ENCODE measurements around the gene TTLL11.

The TTLL11 gene

DNA sequence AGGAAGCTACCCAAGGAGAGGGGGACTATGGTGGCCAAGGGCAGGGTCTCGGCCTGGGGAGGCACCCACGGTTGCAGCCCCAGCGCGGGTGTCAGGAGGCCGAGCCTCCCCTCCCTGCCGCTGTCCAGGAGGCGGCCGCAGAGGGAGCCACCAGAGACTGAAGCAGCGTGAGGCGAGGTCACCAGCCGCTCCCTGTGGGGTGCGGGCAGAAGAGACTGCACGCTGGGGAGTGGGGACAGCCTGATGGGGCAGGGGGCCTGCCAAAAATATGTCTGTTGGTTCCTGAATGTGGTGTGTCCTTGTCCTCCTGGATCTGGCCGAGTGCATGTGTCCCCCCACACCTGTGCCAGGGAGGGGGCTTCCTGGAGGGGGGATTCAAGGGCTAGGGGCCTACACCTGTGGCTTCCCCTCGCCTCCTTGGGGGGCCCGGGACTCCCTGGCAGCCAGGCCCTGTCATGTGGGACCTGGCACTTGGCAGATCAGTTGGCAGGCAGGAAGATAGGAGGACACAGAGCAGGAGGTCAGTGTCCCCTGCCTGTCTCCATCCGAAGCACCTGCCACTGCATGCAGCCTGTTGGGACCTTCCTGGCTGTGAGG is 310.5 kb downstream of the TTLL11 start:
- TF ChIP-seq, protein P1, sequence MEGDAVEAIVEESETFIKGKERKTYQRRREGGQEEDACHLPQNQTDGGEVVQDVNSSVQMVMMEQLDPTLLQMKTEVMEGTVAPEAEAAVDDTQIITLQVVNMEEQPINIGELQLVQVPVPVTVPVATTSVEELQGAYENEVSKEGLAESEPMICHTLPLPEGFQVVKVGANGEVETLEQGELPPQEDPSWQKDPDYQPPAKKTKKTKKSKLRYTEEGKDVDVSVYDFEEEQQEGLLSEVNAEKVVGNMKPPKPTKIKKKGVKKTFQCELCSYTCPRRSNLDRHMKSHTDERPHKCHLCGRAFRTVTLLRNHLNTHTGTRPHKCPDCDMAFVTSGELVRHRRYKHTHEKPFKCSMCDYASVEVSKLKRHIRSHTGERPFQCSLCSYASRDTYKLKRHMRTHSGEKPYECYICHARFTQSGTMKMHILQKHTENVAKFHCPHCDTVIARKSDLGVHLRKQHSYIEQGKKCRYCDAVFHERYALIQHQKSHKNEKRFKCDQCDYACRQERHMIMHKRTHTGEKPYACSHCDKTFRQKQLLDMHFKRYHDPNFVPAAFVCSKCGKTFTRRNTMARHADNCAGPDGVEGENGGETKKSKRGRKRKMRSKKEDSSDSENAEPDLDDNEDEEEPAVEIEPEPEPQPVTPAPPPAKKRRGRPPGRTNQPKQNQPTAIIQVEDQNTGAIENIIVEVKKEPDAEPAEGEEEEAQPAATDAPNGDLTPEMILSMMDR (IDR thresholded peaks at IDR 0.05): no peak
- no peaks in the 10 kb centered on the region for H3K9me3 ChIP-seq

DNA sequence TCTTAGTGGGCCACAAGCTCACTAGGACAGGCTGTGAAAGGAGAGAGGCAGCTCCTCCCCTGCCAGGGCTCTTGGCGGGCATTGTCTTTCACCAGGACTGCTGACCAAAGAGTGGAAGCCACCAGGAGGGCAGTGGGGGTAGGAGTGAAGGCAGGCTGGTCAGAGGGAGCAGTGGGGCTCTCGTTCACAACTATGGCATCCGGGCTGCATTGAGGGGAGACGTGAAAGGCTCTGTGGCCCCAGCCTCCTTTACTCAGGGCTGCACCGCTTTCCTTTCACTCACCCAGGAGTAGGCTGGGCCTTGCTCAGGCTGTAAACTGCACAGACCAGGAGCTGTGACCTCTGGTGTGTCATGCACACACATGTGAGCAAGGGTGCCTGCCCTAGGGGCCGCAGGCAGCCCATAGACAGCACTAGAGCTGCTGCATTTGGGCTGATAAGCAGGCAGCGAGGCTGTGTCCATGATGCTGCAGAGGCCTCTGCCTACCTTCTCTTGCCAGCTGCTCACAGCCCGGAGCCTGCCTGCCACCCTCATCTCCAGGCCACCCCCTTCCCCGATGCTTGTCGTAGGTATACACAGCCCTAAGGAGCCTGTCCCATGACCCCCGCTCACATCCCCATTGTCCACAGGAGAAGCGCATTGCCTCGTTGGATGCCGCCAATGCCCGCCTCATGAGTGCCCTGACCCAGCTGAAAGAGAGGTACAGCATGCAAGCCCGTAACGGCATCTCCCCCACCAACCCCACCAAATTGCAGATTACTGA is 311.2 kb downstream of the TTLL11 start:
- Histone ChIP-seq H3K4me1 (ENCODE audit: control insufficient read depth in 1 of 2, insufficient read depth in 1 of 2, low read depth in 1 of 2, low read length in 1 of 2) (no peaks in the 10 kb centered on the region), H3K4me3 (ENCODE audit: low read depth in 1 of 2, low read length in 1 of 2) (no peak overlapping the region), H3K9me3 (no peaks in the 10 kb centered on the region), H3K36me3 (no peaks in the 10 kb centered on the region), H3K27me3 (no peaks in the 10 kb centered on the region), H3K27ac (no peak overlapping the region)
- TF ChIP-seq, protein P1 (IDR thresholded peaks at IDR 0.05): no peak

More for the DNA sequence above, 310.5 kb downstream of the TTLL11 start:
- no peak overlapping the region for H3K4me3 ChIP-seq (ENCODE audit: low read depth in 1 of 2, low read length in 1 of 2)
- no peaks in the 10 kb centered on the region for H3K36me3 ChIP-seq
- no peak overlapping the region for H3K27ac ChIP-seq
- H3K27me3 ChIP-seq: peaks cover 4% of the 10 kb centered on the region
- H3K4me1 ChIP-seq (ENCODE audit: control insufficient read depth in 1 of 2, insufficient read depth in 1 of 2, low read depth in 1 of 2, low read length in 1 of 2): no peaks in the 10 kb centered on the region

- no peaks in the 10 kb centered on the region for H3K27me3 ChIP-seq
- no peak overlapping the region for H3K4me3 ChIP-seq (ENCODE audit: low read depth in 1 of 2, low read length in 1 of 2)
- H3K9me3 ChIP-seq: no peaks in the 10 kb centered on the region
- TF ChIP-seq, protein P1 (IDR thresholded peaks at IDR 0.05): no peak
- H3K27ac ChIP-seq: no peak overlapping the region
- H3K4me1 ChIP-seq (ENCODE audit: control insufficient read depth in 1 of 2, insufficient read depth in 1 of 2, low read depth in 1 of 2, low read length in 1 of 2): no peaks in the 10 kb centered on the region
- H3K36me3 ChIP-seq: no peaks in the 10 kb centered on the region
Measured at GRCh38 chr9:121781145-121781548, 312.0 kb downstream of the TTLL11 start.

- no peaks in the 10 kb centered on the region for H3K36me3 ChIP-seq
Measured at GRCh38 chr9:121780177-121781040, 312.7 kb downstream of the TTLL11 start.

More at GRCh38 chr9:121780177-121781040, 312.7 kb downstream of the TTLL11 start:
- H3K27ac ChIP-seq: no peak overlapping the region
- no peaks in the 10 kb centered on the region for H3K4me1 ChIP-seq (ENCODE audit: control insufficient read depth in 1 of 2, insufficient read depth in 1 of 2, low read depth in 1 of 2, low read length in 1 of 2)
- TF ChIP-seq, protein P1 (IDR thresholded peaks at IDR 0.05): no peak
- no peaks in the 10 kb centered on the region for H3K9me3 ChIP-seq
- no peaks in the 10 kb centered on the region for H3K27me3 ChIP-seq
- no peak overlapping the region for H3K4me3 ChIP-seq (ENCODE audit: low read depth in 1 of 2, low read length in 1 of 2)
